Measurements from ENCODE around the gene INO80.
"Not testable (repeated sequence)": the region's sequence is repeated elsewhere in the genome, so short reads cannot be mapped to it uniquely, and the experiment has no call there.

The INO80 gene

GRCh38 chr15:41151451-41152005 is 35.4 kb upstream of the INO80 start:
- Histone ChIP-seq H3K27ac (no peak overlapping the region), H3K4me3 (no peak overlapping the region)
- no peak for DNase-seq (ENCODE audit: low spot score)
- TF ChIP-seq CTCF (IDR thresholded peaks at IDR 0.05), result no peak

- TF ChIP-seq CTCF (IDR thresholded peaks at IDR 0.05), result no peak
Observed at GRCh38 chr15:41150279-41150678, 34.2 kb upstream of the INO80 start.

GRCh38 chr15:41148065-41148464 is 32.0 kb upstream of the INO80 start:
- Histone ChIP-seq H3K4me3 (no peak overlapping the region), H3K27ac (no peak overlapping the region)
- TF ChIP-seq CTCF (IDR thresholded peaks at IDR 0.05), result no peak
- no peak for DNase-seq (ENCODE audit: low spot score)

More at GRCh38 chr15:41150279-41150678, 34.2 kb upstream of the INO80 start:
- no peak for DNase-seq (ENCODE audit: low spot score)
- no peak overlapping the region for H3K27ac ChIP-seq
- no peak overlapping the region for H3K4me3 ChIP-seq

- DNase-seq (ENCODE audit: low spot score), result no peak
- no peak overlapping the region for H3K4me3 ChIP-seq
- H3K27ac ChIP-seq, result no peak overlapping the region
- TF ChIP-seq CTCF (IDR thresholded peaks at IDR 0.05), result no peak
Observed at GRCh38 chr15:41139619-41140018, 23.5 kb upstream of the INO80 start.

- DNase-seq (ENCODE audit: low spot score); H3K4me3 ChIP-seq; H3K27ac ChIP-seq: not testable (repeated sequence)
Observed at GRCh38 chr15:41139112-41139511, 23.0 kb upstream of the INO80 start.

GRCh38 chr15:41135580-41135979 is 19.5 kb upstream of the INO80 start:
- DNase-seq (ENCODE audit: low spot score); H3K4me3 ChIP-seq; H3K27ac ChIP-seq: not testable (repeated sequence)

- no peak for DNase-seq (ENCODE audit: low spot score)
- TF ChIP-seq CTCF (IDR thresholded peaks at IDR 0.05), result no peak
Observed at GRCh38 chr15:41133454-41133853, 17.4 kb upstream of the INO80 start.

GRCh38 chr15:41132094-41132493 is 16.0 kb upstream of the INO80 start:
- not testable (repeated sequence) for DNase-seq (ENCODE audit: low spot score); H3K27ac ChIP-seq; H3K4me3 ChIP-seq

More at GRCh38 chr15:41133454-41133853, 17.4 kb upstream of the INO80 start:
- Histone ChIP-seq H3K27ac (no peak overlapping the region), H3K4me3 (no peak overlapping the region)
